Left ventricle myocardium superior (tissue), 1 donor: ENCODE results near the gene MTUS2. TPM values are rescaled to one million over a fixed set of nuclear protein-coding genes. Genes with fewer than 3 reads are reported as not detected.

Experiments
- ATAC-seq: fragments of 200-7000 bp; cut with Tn5 transposase; one replicate; pipeline ENCODE4 v1.9.1; 2020; ENCODE audit warnings: mild to moderate bottlenecking, moderate library complexity
- DNase-seq: peaks from one replicate; pipeline ENCODE4 v3.0.0-alpha.2; 2020
- intact Hi-C: fragments of 100-400 bp; cut with micrococcal nuclease; formaldehyde crosslinking; loops from one replicate; pipeline ENCODE4 v1.11.0; 2022
- total RNA-seq: library from RNA; stranded (reverse); fragmentation: NEBNext Ultra II Directional; extraction: Animal tissue kit (Norgen Biotek cat#: 25700); gene quantifications from one replicate; pipeline ENCODE4 v1.2.1, GENCODE V29; 2021
- donor health status: DM: no; HTN: yes; CAD: no; lungs with severe emphysema.

The MTUS2 gene
- total RNA-seq, 1 donor from 2014 or later, result 126 TPM

DNA sequence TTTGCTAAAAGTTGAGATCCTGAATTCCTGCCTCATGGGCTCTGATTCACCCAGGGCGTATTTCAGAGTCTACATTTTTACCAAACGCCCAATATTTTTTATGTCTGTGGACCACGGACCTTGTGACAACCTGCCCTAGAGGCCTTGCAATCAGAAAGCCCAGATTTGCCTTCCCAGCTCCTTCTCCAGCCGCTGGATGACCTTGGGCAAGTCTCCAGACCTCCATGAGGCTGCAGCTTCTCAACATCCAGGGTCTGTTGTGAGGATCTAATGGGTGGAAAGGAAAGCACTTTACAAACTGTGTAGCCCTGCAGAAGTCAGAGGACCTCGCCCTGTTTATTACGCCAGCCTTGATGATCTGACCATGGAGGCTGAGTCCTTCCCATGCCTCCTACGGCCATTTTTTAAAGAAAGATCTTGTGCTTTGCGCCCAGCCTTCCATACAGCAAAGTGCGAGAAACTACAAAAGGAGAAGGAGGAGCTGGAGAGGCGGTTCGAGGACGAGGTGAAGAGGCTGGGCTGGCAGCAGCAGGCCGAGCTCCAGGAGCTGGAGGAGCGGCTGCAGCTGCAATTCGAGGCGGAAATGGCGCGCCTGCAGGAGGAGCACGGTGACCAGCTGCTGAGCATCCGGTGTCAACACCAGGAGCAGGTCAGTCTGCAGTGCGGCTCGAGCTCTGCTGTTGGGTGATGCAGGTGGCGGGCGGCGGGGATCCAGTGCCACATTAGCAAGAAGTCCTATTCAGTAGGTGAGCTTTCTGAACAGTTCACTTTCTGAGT is 659.8 kb downstream of the MTUS2 start:
- DNase-seq (no peak), ATAC-seq (no peak)
- intact Hi-C loops, result no loop called here

DNA sequence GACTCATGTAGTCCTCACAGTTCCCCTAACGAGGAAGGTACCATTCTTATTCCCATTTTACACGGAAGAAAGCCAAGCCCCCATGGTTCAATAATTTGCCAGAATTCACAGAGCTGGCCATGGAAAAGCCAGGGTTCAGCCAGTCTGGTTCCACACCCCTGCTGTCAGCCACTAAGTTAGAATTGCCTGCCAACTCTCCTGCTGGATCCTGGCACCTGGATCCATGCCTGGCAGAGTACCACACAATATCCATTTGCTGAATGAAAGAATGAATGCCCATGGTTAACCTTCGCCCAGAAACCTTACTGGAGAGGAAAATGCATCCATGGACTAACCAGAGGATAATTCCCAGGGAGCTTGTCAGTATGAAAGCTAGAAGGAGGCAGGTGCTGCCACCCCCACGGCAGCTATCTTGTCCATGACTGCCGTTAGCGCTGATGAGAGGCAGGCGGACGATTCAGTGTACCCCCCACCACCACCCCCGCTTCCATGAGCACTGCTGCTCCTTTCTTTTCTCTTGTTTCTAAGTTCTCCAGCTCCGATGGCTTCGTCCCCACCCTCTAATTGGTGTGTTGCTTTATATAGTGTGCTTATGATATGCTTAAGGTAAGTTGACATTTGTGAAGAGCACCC is 660.9 kb downstream of the MTUS2 start:
- intact Hi-C loops, result no loop called here
- DNase-seq (peak; percentile 54), ATAC-seq (peak; percentile 81)

DNA sequence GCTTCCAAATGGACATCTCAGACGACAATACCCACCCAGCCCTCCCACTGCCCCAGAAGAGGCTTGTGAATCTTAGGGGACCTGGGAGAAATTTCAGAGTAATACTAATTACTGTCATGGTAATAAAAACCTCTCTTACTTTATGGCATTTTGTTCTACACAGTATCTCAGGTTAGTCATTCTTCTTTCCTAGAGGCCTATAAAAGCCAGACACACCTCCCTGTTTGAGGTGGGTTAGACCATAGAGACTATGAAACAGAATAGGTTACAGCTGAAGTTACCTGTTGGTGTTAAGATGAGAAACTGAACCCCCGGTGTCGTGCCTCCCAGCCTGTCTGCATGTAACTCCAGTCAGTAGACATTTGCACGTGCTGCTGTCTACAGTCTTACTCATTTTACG is 661.5 kb downstream of the MTUS2 start:
- no peak for DNase-seq
- ATAC-seq, result no peak
- intact Hi-C loops, result no loop called here

DNA sequence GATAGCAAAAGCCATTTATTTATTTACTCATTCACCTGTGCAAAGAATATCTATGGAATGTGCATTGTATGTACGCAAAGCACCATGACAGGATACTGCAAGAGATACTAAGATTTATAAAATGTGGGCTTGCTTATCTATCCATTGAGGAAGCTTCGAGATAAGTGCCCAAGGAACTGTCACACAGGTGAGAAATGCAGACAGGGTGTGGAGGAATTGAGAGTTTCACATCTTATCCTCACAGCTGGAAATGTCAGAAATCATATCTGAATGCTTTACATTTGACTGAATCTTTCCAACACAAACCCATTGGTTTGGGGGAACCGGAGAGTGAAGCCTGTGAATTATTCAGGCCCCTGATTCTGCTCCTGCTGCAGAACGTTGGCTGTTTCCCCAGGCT is 662.4 kb downstream of the MTUS2 start:
- no peak for DNase-seq
- intact Hi-C loops, result no loop called here
- ATAC-seq, result no peak

DNA sequence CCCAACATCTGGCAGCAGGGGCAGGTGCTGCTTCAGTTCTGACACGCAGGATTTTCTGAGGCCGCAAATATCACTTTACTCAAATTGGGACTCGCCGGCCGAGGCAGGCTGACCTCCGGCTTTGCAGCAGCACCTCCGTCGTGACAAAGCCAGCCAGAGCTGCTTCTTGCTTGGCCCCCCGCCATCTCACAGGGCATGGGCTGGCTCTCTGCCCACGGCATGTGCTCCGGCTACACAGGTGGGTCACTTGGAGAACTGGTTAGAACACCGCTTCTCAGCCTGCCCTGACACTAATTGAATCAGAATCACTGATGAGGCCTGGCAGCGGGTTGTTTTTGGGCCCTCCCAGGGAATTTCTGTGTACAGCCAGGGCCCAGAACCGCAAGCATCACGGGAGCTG is 663.1 kb downstream of the MTUS2 start:
- DNase-seq, result peak; percentile 84
- intact Hi-C loops, result no loop called here
- ATAC-seq, result peak; percentile 63

DNA sequence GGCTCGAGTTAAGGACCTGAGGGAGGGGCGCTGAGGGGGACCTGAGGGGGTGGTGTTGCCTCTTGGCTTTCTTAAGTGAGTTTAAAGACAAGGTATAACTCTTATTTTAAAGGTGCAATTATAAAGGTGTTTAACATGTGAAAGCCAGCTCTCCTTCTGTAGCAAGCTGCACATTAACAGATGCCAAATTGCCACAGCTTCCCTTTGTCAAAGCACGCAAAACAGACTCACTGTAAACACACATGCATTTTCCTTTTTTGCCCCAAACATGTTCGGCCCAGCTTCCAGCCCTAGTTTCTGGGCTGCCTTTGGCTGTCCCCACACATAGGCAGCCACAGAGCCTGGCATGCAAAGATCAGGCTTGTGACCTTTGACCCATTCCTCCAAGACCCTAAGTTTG is 663.5 kb downstream of the MTUS2 start:
- ATAC-seq, result no peak
- no peak for DNase-seq
- intact Hi-C loops, result no loop called here

DNA sequence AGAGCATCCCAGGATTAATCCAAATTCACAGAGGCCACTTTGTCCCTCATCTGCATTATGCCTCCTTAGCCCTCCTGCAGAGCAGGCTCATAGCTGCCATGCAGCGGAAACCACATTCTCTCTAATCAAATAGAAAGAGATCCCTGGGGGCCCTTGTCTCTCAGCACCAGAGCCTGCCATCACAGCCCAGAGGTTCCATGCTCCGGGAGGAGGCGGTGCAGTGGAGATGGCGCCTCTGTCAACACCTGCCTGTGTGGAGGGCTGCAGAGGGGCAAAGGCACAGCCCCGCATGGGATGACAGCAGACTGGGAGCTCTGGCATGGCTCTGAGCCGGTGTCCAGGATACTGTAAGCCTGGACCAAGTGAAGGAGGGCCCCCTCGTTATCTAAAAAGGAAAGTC is 664.1 kb downstream of the MTUS2 start:
- DNase-seq (no peak), ATAC-seq (no peak)
- intact Hi-C loops, result no loop called here

DNA sequence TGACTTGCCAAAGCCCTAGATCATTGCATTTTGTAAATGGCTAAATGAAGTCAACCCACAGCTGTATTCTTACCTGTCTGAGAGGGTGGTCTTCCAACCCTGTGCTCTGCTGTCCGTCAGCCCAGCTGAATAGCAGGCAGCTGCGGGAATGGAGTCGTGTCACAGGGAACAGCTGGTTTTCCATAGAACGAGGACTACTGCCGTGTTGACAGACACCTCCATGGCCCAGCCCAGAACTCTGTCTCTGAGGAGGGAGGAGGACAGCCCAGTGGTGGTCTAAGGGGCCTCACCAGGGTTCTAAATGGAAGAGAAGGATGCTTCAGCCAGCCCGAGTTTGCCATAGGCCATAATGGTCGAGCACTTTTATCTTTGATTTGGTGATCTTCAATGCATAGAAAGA is 664.7 kb downstream of the MTUS2 start:
- DNase-seq (no peak), ATAC-seq (no peak)
- intact Hi-C loops, result no loop called here

DNA sequence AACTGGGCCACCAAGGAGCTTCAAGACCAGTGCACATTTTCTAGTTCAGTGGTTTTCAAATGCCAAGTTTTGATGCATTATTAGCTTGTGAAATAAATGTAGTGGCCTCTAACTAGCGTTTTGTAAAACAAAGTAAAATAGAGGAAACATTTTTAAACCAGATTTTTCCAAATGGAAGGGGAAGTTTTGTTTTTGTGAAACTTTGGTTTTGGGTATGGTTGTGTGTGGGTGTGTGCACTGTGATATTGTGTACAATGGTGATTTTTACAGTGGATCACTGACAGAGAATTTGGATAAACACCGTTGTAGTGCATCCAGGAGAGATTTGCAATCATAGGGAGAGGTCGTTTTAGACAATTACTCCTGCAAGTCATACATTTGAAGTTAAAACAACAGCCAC is 666.4 kb downstream of the MTUS2 start:
- ATAC-seq, result no peak
- no peak for DNase-seq
- intact Hi-C loops, result no loop called here

DNA sequence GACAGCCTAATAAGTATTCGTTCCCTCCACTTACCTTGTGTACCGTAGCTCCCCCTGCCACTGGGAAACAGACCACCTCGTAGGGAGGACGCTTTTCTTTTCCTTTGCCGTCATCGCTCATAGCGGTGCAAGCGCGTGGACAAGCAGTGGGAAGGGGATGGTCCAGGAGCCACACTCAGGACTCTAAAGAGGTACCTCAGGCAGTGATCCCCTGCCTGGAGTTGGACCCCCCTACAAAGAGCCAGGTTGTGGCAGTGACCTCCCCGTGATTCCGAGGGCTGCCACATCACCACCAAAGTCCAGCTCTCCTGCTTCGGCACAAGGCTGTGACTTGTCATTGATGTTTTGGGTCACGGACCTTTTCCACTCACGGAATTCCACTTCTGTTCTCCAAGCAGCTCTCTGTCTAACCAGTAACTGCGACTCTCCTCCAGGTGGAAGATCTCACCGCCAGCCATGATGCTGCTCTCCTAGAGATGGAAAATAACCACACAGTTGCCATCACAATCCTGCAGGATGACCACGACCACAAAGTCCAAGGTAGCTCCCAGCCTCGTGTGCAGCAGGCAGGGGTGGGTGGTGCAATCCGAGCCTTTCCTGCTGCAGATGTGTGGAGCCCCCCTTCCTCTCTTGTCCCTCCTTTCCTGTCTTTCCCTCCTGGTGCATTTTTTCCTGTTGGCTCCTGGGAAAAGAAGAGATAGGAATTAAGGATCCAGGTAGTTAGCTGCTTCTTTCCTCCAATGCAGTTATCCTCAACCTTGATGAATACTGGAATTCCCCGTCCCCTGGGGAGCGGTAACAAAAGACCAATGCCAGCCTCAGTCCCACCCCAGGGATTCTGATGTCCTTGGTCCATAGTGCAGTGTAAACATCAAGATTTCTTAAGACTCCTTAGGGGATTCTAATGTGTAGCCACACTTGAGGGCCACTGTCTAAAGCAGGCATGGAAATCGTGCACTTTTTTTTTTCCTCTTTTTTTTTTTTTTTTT is 667.6 kb downstream of the MTUS2 start:
- ATAC-seq (no peak), DNase-seq (no peak)
- intact Hi-C loops, result no loop called here

DNA sequence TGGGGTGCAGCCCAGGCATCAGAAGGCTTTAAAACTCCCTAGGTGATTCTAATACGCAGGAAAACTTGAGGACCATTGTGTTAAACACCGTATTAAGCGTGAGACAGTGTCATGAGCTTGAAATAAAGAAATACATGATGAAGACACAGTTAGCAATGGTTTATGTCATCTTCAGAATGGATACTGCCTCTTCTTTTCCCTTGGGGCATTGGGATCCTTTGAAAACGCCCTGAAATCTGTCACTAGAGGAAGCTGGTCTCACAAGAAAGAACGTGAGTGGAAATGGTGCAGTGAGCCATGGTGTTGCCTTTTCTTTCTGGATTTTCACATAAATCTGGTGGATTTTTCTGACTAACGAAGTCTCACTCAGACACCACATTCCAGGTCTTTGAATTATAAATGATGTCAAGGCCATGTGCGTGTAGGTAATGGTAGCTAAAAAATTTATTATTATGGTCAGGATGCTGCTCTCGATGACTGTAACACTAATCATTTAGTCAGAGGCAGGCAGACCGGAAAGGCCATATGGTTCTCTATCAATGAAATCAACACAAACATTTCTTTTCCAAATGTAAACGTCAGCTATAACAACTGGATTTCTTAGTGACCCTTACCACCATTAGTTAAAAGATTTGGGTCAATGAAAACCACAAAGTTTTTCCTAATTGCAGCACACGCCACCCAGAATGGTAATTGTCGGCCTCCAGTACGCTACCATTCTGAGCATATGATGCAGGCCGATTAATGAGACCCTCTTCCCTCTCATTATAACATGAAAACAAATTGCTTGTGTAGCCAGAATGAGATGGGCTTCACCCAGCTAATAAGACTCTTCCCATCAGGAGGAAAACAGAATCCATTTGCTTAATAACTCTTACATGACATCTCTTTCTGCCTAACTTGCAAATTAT is 669.8 kb downstream of the MTUS2 start:
- DNase-seq (no peak), ATAC-seq (no peak)
- intact Hi-C loops, result no loop called here

DNA sequence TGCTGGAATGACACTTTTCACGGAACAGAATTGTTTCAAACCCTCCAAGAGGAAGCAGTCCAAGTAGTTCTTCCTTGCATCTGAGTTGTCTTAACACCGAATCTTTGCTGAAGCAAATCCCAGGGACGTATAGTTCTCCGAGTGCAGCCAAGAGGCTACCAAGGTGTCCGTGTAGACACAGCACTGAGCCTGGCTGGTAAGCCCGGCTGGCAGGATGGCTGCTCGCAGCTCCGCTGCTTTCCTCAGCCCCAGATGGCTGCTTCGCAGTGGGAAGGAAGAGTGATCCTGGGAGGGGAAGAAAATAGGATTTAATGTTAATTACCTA is 670.4 kb downstream of the MTUS2 start:
- DNase-seq (no peak), ATAC-seq (no peak)
- intact Hi-C loops, result no loop called here

DNA sequence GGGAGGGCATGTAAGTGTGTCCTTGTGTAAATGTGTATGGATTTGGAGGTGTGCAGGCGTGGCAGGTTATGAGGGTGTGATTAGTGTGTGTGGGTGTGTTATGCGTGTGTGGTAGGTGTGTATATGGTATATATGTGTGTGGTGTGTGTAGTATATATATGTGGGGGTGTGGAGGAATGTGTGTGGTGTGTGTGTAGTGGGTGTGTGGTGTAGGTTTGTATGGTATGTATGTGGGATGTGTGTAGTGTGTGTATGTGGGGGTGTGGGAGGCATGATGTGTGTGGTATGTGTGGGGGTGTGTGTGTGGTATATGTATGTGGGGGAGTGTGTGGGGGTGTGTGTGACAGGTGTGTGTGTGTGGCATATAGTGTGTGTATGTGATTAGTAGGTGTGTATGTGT is 671.1 kb downstream of the MTUS2 start:
- intact Hi-C loops, result no loop called here
- DNase-seq (no peak), ATAC-seq (no peak)

DNA sequence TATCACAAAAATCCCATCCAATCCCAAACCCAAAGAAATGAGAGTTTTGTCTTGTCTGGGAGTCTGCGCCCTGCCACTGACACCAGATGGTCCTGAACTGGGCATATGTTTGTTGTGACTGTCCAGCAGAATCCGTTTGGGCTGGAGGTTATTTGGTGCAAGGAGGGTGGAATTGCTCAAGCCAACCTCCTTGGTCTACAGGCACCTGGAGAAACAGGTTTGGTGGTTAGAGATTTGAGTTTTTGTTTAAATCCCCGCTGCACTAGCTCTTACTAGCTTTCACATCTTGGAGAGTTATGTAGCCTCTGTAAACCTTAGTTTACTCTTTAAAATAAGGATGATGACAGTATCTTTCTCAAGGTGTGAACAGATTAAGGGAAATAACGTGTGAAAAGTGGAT is 673.7 kb downstream of the MTUS2 start:
- intact Hi-C loops, result no loop called here
- no peak for ATAC-seq
- DNase-seq, result no peak

DNA sequence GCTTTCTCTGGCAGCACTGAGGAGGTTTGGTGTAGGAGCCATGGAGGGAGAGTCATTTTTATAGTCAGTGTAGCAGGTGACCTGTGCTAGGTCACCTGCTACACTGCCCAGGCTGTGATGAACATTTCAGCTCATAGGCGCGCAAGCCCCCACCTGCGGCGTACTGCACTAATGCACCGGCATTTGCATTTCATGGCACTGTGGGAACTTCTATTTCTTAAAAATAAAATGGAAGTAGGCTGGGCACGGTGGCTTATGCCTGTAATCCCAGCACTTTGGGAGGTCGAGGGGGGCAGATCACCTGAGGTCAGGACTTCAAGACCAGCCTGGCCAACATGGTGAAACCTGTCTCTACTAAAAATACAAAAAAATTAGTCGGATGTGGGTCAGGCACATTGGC is 674.4 kb downstream of the MTUS2 start:
- intact Hi-C loops, result no loop called here
- DNase-seq (no peak), ATAC-seq (no peak)

DNA sequence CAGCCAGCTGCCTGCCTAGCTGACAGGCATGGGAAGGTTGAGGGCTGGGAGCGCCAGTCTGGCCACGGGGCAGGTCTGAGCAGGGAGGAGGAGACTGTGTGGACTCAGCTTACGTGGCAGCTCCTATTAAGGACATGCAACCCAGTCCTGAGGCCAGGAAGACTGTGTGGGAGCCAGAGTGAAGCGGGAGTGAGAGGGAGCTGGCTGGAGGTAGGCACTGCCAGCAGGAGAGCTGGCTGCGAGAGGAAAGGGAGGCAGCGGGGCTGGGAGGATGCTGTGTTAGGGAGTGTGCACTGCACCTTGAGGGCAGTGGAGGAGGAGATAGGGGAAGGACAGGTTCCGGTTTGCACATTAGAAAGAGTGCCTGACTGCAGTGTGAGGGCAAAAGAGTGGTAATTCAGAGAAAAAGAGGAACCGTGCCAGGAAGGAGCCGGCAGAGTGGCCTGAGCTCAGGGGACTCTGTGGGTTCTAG is 676.1 kb downstream of the MTUS2 start:
- intact Hi-C loops, result no loop called here
- peak; percentile 79 for DNase-seq
- peak; percentile 78 for ATAC-seq

DNA sequence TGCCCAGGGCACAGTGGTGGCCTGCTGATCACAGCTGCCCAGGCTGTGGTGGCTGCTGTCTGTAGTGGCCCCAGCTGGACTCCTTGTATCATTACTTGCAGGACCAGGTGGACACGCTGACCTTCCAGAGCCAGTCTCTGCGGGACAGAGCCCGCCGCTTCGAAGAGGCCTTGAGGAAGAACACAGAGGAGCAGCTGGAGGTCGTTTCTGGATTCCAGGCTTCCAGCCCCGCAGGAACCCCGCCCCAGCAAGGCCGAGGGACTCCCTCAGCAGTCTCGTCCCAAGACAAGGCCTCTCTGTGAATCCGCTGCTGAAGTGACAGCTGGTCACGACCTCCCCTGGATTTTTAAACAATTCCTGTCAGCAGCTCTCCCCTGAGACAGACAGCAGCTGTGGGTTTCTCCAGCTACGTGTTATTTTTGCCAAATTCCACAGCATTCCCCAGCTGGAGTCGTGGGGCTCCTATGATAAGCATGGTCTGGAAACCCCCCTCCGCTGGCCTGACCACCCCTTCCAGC is 677.1 kb downstream of the MTUS2 start:
- ATAC-seq, result peak; percentile 88
- intact Hi-C loops, result no loop called here
- peak; percentile 89 for DNase-seq

DNA sequence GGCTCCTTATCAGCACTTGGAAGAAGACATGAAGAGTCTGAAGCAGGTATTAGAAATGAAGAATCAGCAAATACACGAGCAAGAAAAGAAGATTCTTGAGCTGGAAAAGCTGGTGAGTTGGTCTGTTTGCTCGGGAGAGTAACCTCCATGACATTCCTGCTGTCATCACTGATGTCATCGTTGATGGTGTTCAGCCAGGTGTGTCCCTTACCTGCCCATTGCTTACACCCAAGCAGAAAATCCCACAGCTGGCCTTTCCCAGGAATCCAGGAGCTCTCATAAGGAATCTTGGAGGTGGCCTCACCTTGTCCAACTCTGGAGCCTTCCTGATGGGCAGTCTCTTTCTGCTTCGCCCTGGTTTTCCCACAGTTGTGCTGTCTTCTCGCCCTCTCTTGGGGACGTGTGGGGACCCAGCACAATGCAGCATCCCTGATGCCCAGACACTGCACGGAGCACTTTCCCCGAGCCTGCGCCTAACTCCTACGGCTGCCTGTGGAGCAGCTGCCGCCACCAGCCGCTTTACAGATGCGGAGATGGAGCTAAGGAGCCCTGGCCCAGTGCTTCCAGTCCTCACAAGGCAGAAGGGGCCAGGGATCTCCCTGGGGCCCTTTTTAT is 678.4 kb downstream of the MTUS2 start:
- no peak for ATAC-seq
- intact Hi-C loops, result no loop called here
- DNase-seq, result no peak
